ENCODE results near the gene HPS4. TPM values are rescaled to one million over a fixed set of nuclear protein-coding genes. Genes with fewer than 3 reads are reported as not detected.
A peak's percentile ranks its signal among the peaks of the same experiment; 100 is the strongest.

HPS4 gene
- total and polyA plus RNA-seq, 8 donors, result 10.3 to 46.1 (median 24.3) TPM

- H3K4me3 ChIP-seq, result no peak overlapping the region
- H3K27ac ChIP-seq, result no peak overlapping the region
- no peak for TF ChIP-seq POLR2A (IDR thresholded peaks at IDR 0.05)
- no peak for TF ChIP-seq POLR2AphosphoS5 (IDR thresholded peaks at IDR 0.05)
- no peak for TF ChIP-seq EP300 (IDR thresholded peaks at IDR 0.05)
- TF ChIP-seq CTCF (IDR thresholded peaks at IDR 0.05), result no peak
- intact Hi-C loops (cut with DNase I; ENCODE audit: low total_unique reads), result no loop called here
- H3K9me3 ChIP-seq, result no peaks in the 10 kb centered on the region
- peaks cover 24 to 51% (median 44%) of the 10 kb centered on the region in 4 donors for H3K36me3 ChIP-seq
- H3K4me1 ChIP-seq, result peaks cover 0 to 15% (median 0%) of the 10 kb centered on the region in 4 donors
- no peak for DNase-seq
- WGBS, 5 donors, result 72 to 92% (median 83%) methylated on average over 4 to 6 of the region's 6 CpGs
- H3K27me3 ChIP-seq, result no peaks in the 10 kb centered on the region
These were observed 34.6 kb downstream of the HPS4 start for GRCh38 chr22:26448941-26449340.

- Histone ChIP-seq H3K27ac (peak overlapping the region in 1 of 5 donors; percentile 69), H3K27me3 (no peaks in the 10 kb centered on the region), H3K4me1 (peaks cover 0 to 15% (median 0%) of the 10 kb centered on the region in 4 donors), H3K9me3 (no peaks in the 10 kb centered on the region), H3K4me3 (no peak overlapping the region), H3K36me3 (peaks cover 18 to 49% (median 41%) of the 10 kb centered on the region in 4 donors)
- no peak for DNase-seq
- intact Hi-C loops (cut with DNase I; ENCODE audit: low total_unique reads), result no loop called here
- 66 to 77% (median 72%) methylated on average over 4 to 5 of the region's 5 CpGs for WGBS, 5 donors
- no peak for TF ChIP-seq CTCF (IDR thresholded peaks at IDR 0.05)
- no peak for TF ChIP-seq POLR2A (IDR thresholded peaks at IDR 0.05)
- no peak for TF ChIP-seq POLR2AphosphoS5 (IDR thresholded peaks at IDR 0.05)
- no peak for TF ChIP-seq EP300 (IDR thresholded peaks at IDR 0.05)
These were observed 35.2 kb downstream of the HPS4 start for GRCh38 chr22:26448334-26448733.

GRCh38 chr22:26447584-26448329 lies 35.8 kb downstream of the HPS4 start:
- peak in 1 of 2 donors; percentile 1 for DNase-seq
- intact Hi-C loops (cut with DNase I; ENCODE audit: low total_unique reads), result no loop called here
- no peaks in the 10 kb centered on the region for H3K9me3 ChIP-seq
- 66 to 83% (median 74%) methylated on average over 15 of the region's 15 CpGs for WGBS, 5 donors
- H3K4me1 ChIP-seq, result peaks cover 0 to 15% (median 0%) of the 10 kb centered on the region in 4 donors
- TF ChIP-seq EP300 (IDR thresholded peaks at IDR 0.05) (no peak), CTCF (IDR thresholded peaks at IDR 0.05) (no peak), POLR2A (IDR thresholded peaks at IDR 0.05) (no peak), POLR2AphosphoS5 (IDR thresholded peaks at IDR 0.05) (no peak)
- peak overlapping the region in 2 of 5 donors; percentile 20 to 69 for H3K27ac ChIP-seq
- H3K4me3 ChIP-seq, result peak overlapping the region in 1 of 4 donors; percentile 0
- H3K27me3 ChIP-seq, result no peaks in the 10 kb centered on the region
- H3K36me3 ChIP-seq, result peaks cover 12 to 47% (median 40%) of the 10 kb centered on the region in 4 donors

GRCh38 chr22:26446808-26447515 lies 36.6 kb downstream of the HPS4 start:
- H3K4me1 ChIP-seq, result peaks cover 0 to 15% (median 0%) of the 10 kb centered on the region in 4 donors
- peak overlapping the region in 1 of 4 donors; percentile 0 for H3K4me3 ChIP-seq
- 77 to 89% (median 87%) methylated on average over 17 of the region's 17 CpGs for WGBS, 5 donors
- H3K27me3 ChIP-seq, result no peaks in the 10 kb centered on the region
- H3K36me3 ChIP-seq, result peaks cover 10 to 39% (median 33%) of the 10 kb centered on the region in 4 donors
- intact Hi-C loops (cut with DNase I; ENCODE audit: low total_unique reads), result no loop called here
- H3K27ac ChIP-seq, result peak overlapping the region in 1 of 5 donors; percentile 69
- DNase-seq, result peak in 1 of 2 donors; percentile 15
- no peaks in the 10 kb centered on the region for H3K9me3 ChIP-seq
- no peak for TF ChIP-seq POLR2A (IDR thresholded peaks at IDR 0.05)
- TF ChIP-seq EP300 (IDR thresholded peaks at IDR 0.05), result no peak
- no peak for TF ChIP-seq POLR2AphosphoS5 (IDR thresholded peaks at IDR 0.05)
- no peak for TF ChIP-seq CTCF (IDR thresholded peaks at IDR 0.05)

Measured in stomach (tissue), 9 donors.